OCI-LY1 (cell line): ENCODE data around the gene WDFY4.

Experiments
- H2AFZ ChIP-seq: fragments of 200-600 bp; sonication (generic), shearing (Covaris generic); 2 replicates; pipeline ENCODE4 v1.6.0; 2014; ENCODE audit warnings: antibody characterized with exemption, mild to moderate bottlenecking, low read length
- H3F3A ChIP-seq: fragments of 200-600 bp; sonication (generic), shearing (Covaris generic); 2 replicates; pipeline ENCODE4 v1.6.0; 2014; ENCODE audit warnings: mild to moderate bottlenecking, antibody characterized with exemption, low read length, moderate library complexity; ENCODE audit not compliant: insufficient read depth
- H3K27ac ChIP-seq: fragments of 200-600 bp; sonication (generic); 2 replicates; pipeline ENCODE4 v1.5.1; 2014; ENCODE audit warnings: low read length, mixed run types, mild to moderate bottlenecking, low read depth; ENCODE audit not compliant: poor library complexity, severe bottlenecking
- H3K27me3 ChIP-seq: fragments of 200-600 bp; sonication (generic); 2 replicates; pipeline ENCODE4 v1.6.0; 2014; ENCODE audit warnings: antibody characterized with exemption, mild to moderate bottlenecking, low read length, moderate library complexity; ENCODE audit not compliant: insufficient read depth
- H3K36me3 ChIP-seq: fragments of 200-600 bp; sonication (generic); 2 replicates; pipeline ENCODE4 v1.6.1; 2014; ENCODE audit warnings: mild to moderate bottlenecking, antibody characterized with exemption, low read length, moderate library complexity, mixed read lengths; ENCODE audit not compliant: insufficient read depth
- H3K4me1 ChIP-seq: fragments of 200-600 bp; sonication (generic); 2 replicates; pipeline ENCODE4 v1.5.1; 2014; ENCODE audit warnings: mild to moderate bottlenecking, low read length, moderate library complexity; ENCODE audit not compliant: insufficient read depth, severe bottlenecking
- H3K4me2 ChIP-seq: fragments of 200-600 bp; sonication (generic), shearing (Covaris generic); 2 replicates; pipeline ENCODE4 v1.6.1; 2014; ENCODE audit warnings: low read length
- H3K4me3 ChIP-seq: fragments of 200-600 bp; sonication (generic); 2 replicates; pipeline ENCODE4 v1.5.1; 2014; ENCODE audit warnings: low read length, low read depth, mild to moderate bottlenecking, mixed read lengths; ENCODE audit not compliant: poor library complexity, severe bottlenecking
- H3K79me2 ChIP-seq: fragments of 200-600 bp; shearing (Covaris generic); 2 replicates; pipeline ENCODE4 v1.6.1; 2016; ENCODE audit warnings: mixed run types, low read length, mixed read lengths; ENCODE audit not compliant: insufficient read depth
- H3K9ac ChIP-seq: fragments of 200-600 bp; sonication (generic), shearing (Covaris generic); 2 replicates; pipeline ENCODE4 v1.6.1; 2014; ENCODE audit warnings: mild to moderate bottlenecking, low read length, mixed read lengths
- H3K9me2 ChIP-seq: fragments of 200-600 bp; sonication (generic), shearing (Covaris generic); 2 replicates; pipeline ENCODE4 v1.6.1; 2014; ENCODE audit warnings: low read depth, mild to moderate bottlenecking, low read length, mixed read lengths
- H3K9me3 ChIP-seq: fragments of 200-600 bp; shearing (Covaris generic); 2 replicates; pipeline ENCODE4 v1.6.1; 2014; ENCODE audit warnings: low read length, mixed read lengths
- H4K20me1 ChIP-seq: fragments of 200-600 bp; sonication (generic), shearing (Covaris generic); 2 replicates; pipeline ENCODE4 v1.6.0; 2016; ENCODE audit warnings: mild to moderate bottlenecking, low read length; ENCODE audit not compliant: insufficient read depth
- CTCF ChIP-seq: fragments of 200-600 bp; sonication (generic), shearing (Covaris generic); IDR thresholded peaks from 2 replicates; pipeline ENCODE4 v1.5.1; 2017; ENCODE audit warnings: mild to moderate bottlenecking, antibody characterized with exemption, low read length, moderate library complexity, mixed read lengths
- EZH2 ChIP-seq: fragments of 200-600 bp; sonication (generic), shearing (Covaris generic); IDR thresholded peaks from 2 replicates; pipeline ENCODE4 v1.8.0; 2017; ENCODE audit warnings: borderline replicate concordance, mixed run types, mild to moderate bottlenecking, antibody characterized with exemption, low read length, moderate library complexity, mixed read lengths

Gene WDFY4

GRCh38 chr10:48771234-48771633, 86.6 kb downstream of the WDFY4 start:
- H4K20me1 ChIP-seq = no peaks in the 10 kb centered on the region
- H3K9me3 ChIP-seq = no peaks in the 10 kb centered on the region
- H3K27me3 ChIP-seq = no peaks in the 10 kb centered on the region
- no peaks in the 10 kb centered on the region for H3K9me2 ChIP-seq
- TF ChIP-seq CTCF = no peak
- TF ChIP-seq EZH2 = no peak
- no peak overlapping the region for H3K4me3 ChIP-seq
- peaks cover 76% of the 10 kb centered on the region for H3K36me3 ChIP-seq
- H3K4me2 ChIP-seq = no peak overlapping the region
- H3K4me1 ChIP-seq = no peaks in the 10 kb centered on the region
- no peaks in the 10 kb centered on the region for H3F3A ChIP-seq
- no peaks in the 10 kb centered on the region for H3K79me2 ChIP-seq
- H2AFZ ChIP-seq = no peak overlapping the region
- no peak overlapping the region for H3K27ac ChIP-seq
- H3K9ac ChIP-seq = no peak overlapping the region

- Histone ChIP-seq H3K27me3 (no peaks in the 10 kb centered on the region), H3K4me3 (no peak overlapping the region), H3K9ac (no peak overlapping the region), H4K20me1 (no peaks in the 10 kb centered on the region), H2AFZ (no peak overlapping the region), H3K9me2 (no peaks in the 10 kb centered on the region), H3K79me2 (no peaks in the 10 kb centered on the region), H3K36me3 (peaks cover 76% of the 10 kb centered on the region), H3F3A (no peaks in the 10 kb centered on the region), H3K4me2 (no peak overlapping the region), H3K4me1 (no peaks in the 10 kb centered on the region), H3K9me3 (no peaks in the 10 kb centered on the region), H3K27ac (no peak overlapping the region)
- TF ChIP-seq CTCF (no peak), EZH2 (no peak)
These were observed 87.4 kb downstream of the WDFY4 start for GRCh38 chr10:48772059-48772458.

- no peak overlapping the region for H3K9ac ChIP-seq
- no peaks in the 10 kb centered on the region for H3K27me3 ChIP-seq
- peaks cover 80% of the 10 kb centered on the region for H3K36me3 ChIP-seq
- H3K4me2 ChIP-seq = no peak overlapping the region
- no peak overlapping the region for H3K27ac ChIP-seq
- H2AFZ ChIP-seq = no peak overlapping the region
- no peaks in the 10 kb centered on the region for H3K4me1 ChIP-seq
- no peaks in the 10 kb centered on the region for H3K79me2 ChIP-seq
- no peak overlapping the region for H3K4me3 ChIP-seq
- no peaks in the 10 kb centered on the region for H3K9me3 ChIP-seq
- no peaks in the 10 kb centered on the region for H3K9me2 ChIP-seq
- no peaks in the 10 kb centered on the region for H4K20me1 ChIP-seq
- TF ChIP-seq EZH2 = no peak
- no peak for TF ChIP-seq CTCF
- H3F3A ChIP-seq = no peaks in the 10 kb centered on the region
These were observed 88.9 kb downstream of the WDFY4 start for GRCh38 chr10:48773580-48773979.
